ENCODE data around the gene TFDP1.

The TFDP1 gene

GRCh38 chr13:113667771-113668490 is 83.4 kb downstream of the TFDP1 start:
- no peak overlapping the region for H2AFZ ChIP-seq (ENCODE audit: low read depth)
- H3K9ac ChIP-seq: no peak overlapping the region
- no peaks in the 10 kb centered on the region for H3K4me1 ChIP-seq (ENCODE audit: low read depth, poor library complexity, severe bottlenecking)
- H3K36me3 ChIP-seq (ENCODE audit: insufficient read depth): no peaks in the 10 kb centered on the region
- H3K79me2 ChIP-seq (ENCODE audit: insufficient read depth, low read depth): no peaks in the 10 kb centered on the region
- H3K4me3 ChIP-seq (IDR thresholded peaks at IDR 0.05; ENCODE audit: insufficient read depth, low read depth, low read length): no peak overlapping the region
- H3K27ac ChIP-seq: no peak overlapping the region
- no peak for TF ChIP-seq CTCF (conservative IDR thresholded peaks at IDR 0.05; ENCODE audit: low read depth, low read length)
- H3K27me3 ChIP-seq (ENCODE audit: insufficient read depth, low read depth): no peaks in the 10 kb centered on the region
- no peak overlapping the region for H3K4me2 ChIP-seq
- H4K20me1 ChIP-seq (ENCODE audit: insufficient read depth): no peaks in the 10 kb centered on the region

GRCh38 chr13:113668491-113668971 is 84.0 kb downstream of the TFDP1 start:
- no peaks in the 10 kb centered on the region for H3K79me2 ChIP-seq (ENCODE audit: insufficient read depth, low read depth)
- H3K9ac ChIP-seq: no peak overlapping the region
- no peaks in the 10 kb centered on the region for H3K27me3 ChIP-seq (ENCODE audit: insufficient read depth, low read depth)
- H3K4me2 ChIP-seq: no peak overlapping the region
- H3K4me1 ChIP-seq (ENCODE audit: low read depth, poor library complexity, severe bottlenecking): no peaks in the 10 kb centered on the region
- H3K27ac ChIP-seq: no peak overlapping the region
- H2AFZ ChIP-seq (ENCODE audit: low read depth): no peak overlapping the region
- no peaks in the 10 kb centered on the region for H3K36me3 ChIP-seq (ENCODE audit: insufficient read depth)
- no peak for TF ChIP-seq CTCF (conservative IDR thresholded peaks at IDR 0.05; ENCODE audit: low read depth, low read length)
- H4K20me1 ChIP-seq (ENCODE audit: insufficient read depth): no peaks in the 10 kb centered on the region
- H3K4me3 ChIP-seq (IDR thresholded peaks at IDR 0.05; ENCODE audit: insufficient read depth, low read depth, low read length): no peak overlapping the region

DNA sequence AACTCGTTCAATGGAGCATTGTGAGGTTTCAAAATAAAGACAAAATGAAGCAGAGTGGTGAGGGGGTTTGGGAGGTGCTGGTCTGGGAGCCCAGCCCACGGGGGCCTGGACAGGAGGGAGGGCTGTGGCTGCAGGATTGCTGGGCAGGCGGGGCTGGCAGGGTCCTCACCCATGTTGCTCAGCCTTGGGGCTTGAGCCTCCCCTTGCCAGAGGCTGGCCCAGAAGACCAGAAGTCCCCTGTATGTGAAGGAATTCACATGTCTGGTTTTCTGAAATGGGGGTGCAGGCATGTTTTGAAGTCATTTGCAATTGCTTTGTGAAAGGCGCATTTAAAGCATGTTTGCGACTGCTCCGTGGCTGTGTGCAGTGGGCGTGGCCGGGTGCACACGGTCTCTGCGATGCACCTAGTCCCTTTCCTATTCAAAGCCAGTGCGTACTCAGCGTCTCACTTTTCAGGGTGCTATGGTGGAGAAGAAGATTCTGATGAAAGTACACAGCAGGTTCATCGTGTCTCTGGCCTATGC is 84.7 kb downstream of the TFDP1 start:
- Histone ChIP-seq H4K20me1 (ENCODE audit: insufficient read depth) (no peaks in the 10 kb centered on the region), H3K4me2 (no peak overlapping the region), H3K4me3 (IDR thresholded peaks at IDR 0.05; ENCODE audit: insufficient read depth, low read depth, low read length) (no peak overlapping the region), H3K36me3 (ENCODE audit: insufficient read depth) (no peaks in the 10 kb centered on the region), H3K27me3 (ENCODE audit: insufficient read depth, low read depth) (no peaks in the 10 kb centered on the region), H2AFZ (ENCODE audit: low read depth) (no peak overlapping the region), H3K9ac (no peak overlapping the region), H3K4me1 (ENCODE audit: low read depth, poor library complexity, severe bottlenecking) (no peaks in the 10 kb centered on the region), H3K79me2 (ENCODE audit: insufficient read depth, low read depth) (no peaks in the 10 kb centered on the region), H3K27ac (no peak overlapping the region)
- TF ChIP-seq CTCF (conservative IDR thresholded peaks at IDR 0.05; ENCODE audit: low read depth, low read length): no peak

- Histone ChIP-seq H3K79me2 (ENCODE audit: insufficient read depth, low read depth) (no peaks in the 10 kb centered on the region), H3K4me3 (IDR thresholded peaks at IDR 0.05; ENCODE audit: insufficient read depth, low read depth, low read length) (no peak overlapping the region), H3K27me3 (ENCODE audit: insufficient read depth, low read depth) (no peaks in the 10 kb centered on the region), H3K4me2 (no peak overlapping the region), H4K20me1 (ENCODE audit: insufficient read depth) (no peaks in the 10 kb centered on the region), H3K4me1 (ENCODE audit: low read depth, poor library complexity, severe bottlenecking) (no peaks in the 10 kb centered on the region), H3K27ac (no peak overlapping the region), H2AFZ (ENCODE audit: low read depth) (no peak overlapping the region), H3K9ac (no peak overlapping the region), H3K36me3 (ENCODE audit: insufficient read depth) (no peaks in the 10 kb centered on the region)
- TF ChIP-seq CTCF (conservative IDR thresholded peaks at IDR 0.05; ENCODE audit: low read depth, low read length): no peak
Measured at GRCh38 chr13:113669755-113670341, 85.3 kb downstream of the TFDP1 start.

Data from KMS-11 (cell line).